ENCODE measurements around the gene CD22.

The CD22 gene

GRCh38 chr19:35330475-35330874, 1.5 kb downstream of the CD22 start:
- no peak overlapping the region for H3K27ac ChIP-seq
- TF ChIP-seq CTCF (conservative IDR thresholded peaks at IDR 0.05), result no peak

GRCh38 chr19:35331551-35332214, 2.7 kb downstream of the CD22 start:
- H3K27ac ChIP-seq, result no peak overlapping the region
- TF ChIP-seq CTCF (conservative IDR thresholded peaks at IDR 0.05), result no peak

- no peak overlapping the region for H3K27ac ChIP-seq
- no peak for TF ChIP-seq CTCF (conservative IDR thresholded peaks at IDR 0.05)
These were observed 3.8 kb downstream of the CD22 start for GRCh38 chr19:35332817-35333216.

- no peak overlapping the region for H3K27ac ChIP-seq
- no peak for TF ChIP-seq CTCF (conservative IDR thresholded peaks at IDR 0.05)
These were observed 5.3 kb downstream of the CD22 start for GRCh38 chr19:35334144-35334753.

- H3K27ac ChIP-seq, result no peak overlapping the region
- no peak for TF ChIP-seq CTCF (conservative IDR thresholded peaks at IDR 0.05)
These were observed 7.4 kb downstream of the CD22 start for GRCh38 chr19:35336166-35336955.

GRCh38 chr19:35337097-35337983, 8.4 kb downstream of the CD22 start:
- TF ChIP-seq CTCF (conservative IDR thresholded peaks at IDR 0.05), result no peak
- H3K27ac ChIP-seq, result no peak overlapping the region

GRCh38 chr19:35337984-35338296, 9.0 kb downstream of the CD22 start:
- no peak overlapping the region for H3K27ac ChIP-seq
- TF ChIP-seq CTCF (conservative IDR thresholded peaks at IDR 0.05), result no peak
